Gastroesophageal sphincter (tissue), 3 donors: Measurements from ENCODE around the gene LASP1.

Source experiments
- EP300 ChIP-seq: sonication (generic); formaldehyde crosslinking; IDR thresholded peaks from one replicate; pipeline ENCODE4 v1.6.1; 2017; ENCODE audit warnings: antibody characterized with exemption, mild to moderate bottlenecking
- POLR2A ChIP-seq, 2 donors: fragments of 450-650 bp; IDR thresholded peaks; one replicate each; pipeline ENCODE4 v1.6.1; 2017; ENCODE audit warnings: antibody characterized with exemption in 2 of 2, mild to moderate bottlenecking in 2 of 2, moderate library complexity in 1 of 2
- POLR2AphosphoS5 ChIP-seq: sonication (generic); formaldehyde crosslinking; IDR thresholded peaks from one replicate; pipeline ENCODE4 v1.6.1; 2017; ENCODE audit warnings: antibody characterized with exemption
- TF ChIP-seq, protein P1 (sequence below), 4 experiments: fragments of 200-600 bp in 2 of 4; fragments of 450-650 bp in 2 of 4; sonication (generic) in 1 of 4; IDR thresholded peaks; one replicate each; pipeline ENCODE4 v1.5.1; 2017 to 2019; ENCODE audit warnings: antibody characterized with exemption in 4 of 4, mild to moderate bottlenecking in 2 of 4, moderate library complexity in 2 of 4

DNA sequence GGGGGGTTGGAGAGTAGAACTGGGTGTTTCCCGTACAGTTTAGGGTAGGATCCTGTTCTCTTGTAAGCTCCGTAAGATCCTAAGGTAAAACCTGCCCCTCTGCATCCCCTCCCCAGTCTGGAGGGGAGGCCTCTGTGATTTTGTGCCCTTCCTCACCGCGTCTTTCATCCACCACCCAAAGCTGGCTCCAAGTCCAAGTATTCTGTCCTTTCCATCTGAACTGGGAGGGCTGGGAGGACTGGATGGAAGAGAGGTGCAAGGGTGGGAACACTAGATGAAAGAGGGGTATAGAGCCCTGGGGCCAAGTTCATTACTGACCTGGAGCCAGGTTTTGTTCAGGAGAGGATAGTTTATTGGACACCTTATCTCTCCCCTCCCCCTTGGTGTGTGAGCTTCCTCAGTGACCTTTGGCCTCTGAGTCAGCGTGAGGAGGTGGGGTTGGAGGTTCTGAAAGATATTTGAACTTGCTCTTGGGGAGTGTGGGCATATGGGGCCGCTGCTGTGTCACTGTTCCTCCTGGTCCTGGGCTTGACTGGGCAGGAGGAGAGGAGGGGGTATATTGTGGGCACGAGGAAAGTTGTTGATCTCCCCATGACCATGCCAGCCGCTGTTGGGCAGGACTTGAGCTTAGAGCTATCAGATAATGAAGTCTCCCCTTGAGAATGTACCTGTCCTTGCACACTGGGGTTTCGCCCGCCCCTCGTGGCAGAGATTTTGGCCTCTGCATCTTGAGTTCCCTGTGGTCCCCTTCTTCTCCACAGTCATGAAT lies 1.6 kb downstream of the LASP1 start:
- TF ChIP-seq, protein P1, sequence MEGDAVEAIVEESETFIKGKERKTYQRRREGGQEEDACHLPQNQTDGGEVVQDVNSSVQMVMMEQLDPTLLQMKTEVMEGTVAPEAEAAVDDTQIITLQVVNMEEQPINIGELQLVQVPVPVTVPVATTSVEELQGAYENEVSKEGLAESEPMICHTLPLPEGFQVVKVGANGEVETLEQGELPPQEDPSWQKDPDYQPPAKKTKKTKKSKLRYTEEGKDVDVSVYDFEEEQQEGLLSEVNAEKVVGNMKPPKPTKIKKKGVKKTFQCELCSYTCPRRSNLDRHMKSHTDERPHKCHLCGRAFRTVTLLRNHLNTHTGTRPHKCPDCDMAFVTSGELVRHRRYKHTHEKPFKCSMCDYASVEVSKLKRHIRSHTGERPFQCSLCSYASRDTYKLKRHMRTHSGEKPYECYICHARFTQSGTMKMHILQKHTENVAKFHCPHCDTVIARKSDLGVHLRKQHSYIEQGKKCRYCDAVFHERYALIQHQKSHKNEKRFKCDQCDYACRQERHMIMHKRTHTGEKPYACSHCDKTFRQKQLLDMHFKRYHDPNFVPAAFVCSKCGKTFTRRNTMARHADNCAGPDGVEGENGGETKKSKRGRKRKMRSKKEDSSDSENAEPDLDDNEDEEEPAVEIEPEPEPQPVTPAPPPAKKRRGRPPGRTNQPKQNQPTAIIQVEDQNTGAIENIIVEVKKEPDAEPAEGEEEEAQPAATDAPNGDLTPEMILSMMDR (IDR thresholded peaks at IDR 0.05) = peak in 1 of 4 experiments; percentile 28
- TF ChIP-seq EP300 (no peak), POLR2AphosphoS5 (peak; percentile 56), POLR2A (IDR thresholded peaks at IDR 0.05) (no peak)
